HCT116 (cell line): Measurements from ENCODE around the gene CAPNS1. TPM values are rescaled to one million over a fixed set of nuclear protein-coding genes. Genes with fewer than 3 reads are reported as not detected.

ENCODE experiments used
- ATAC-seq: fragments of 200-7000 bp; cut with Tn5 transposase; 2 replicates; pipeline ENCODE4 v1.9.1; 2020; ENCODE audit warnings: mild to moderate bottlenecking, moderate library complexity
- BruUV-seq: library from RNA; stranded (reverse); fragments of 400-500 nt; replicated peaks from 2 replicates; lab custom pipeline; 2021; lab: Mats Ljungman, UMichigan
- CTCF ChIA-PET: fragments of 300-600 bp; sonication (Branson Sonifier 250); formaldehyde crosslinking; loops from one replicate; lab custom pipeline; 2021; ENCODE audit warnings: antibody characterized with exemption; lab: Charles Lee
- POLR2A ChIA-PET: fragments of 300-600, 350-600 bp; sonication (Branson Sonifier 250); formaldehyde crosslinking; loops from one replicate; lab custom pipeline; 2021; ENCODE audit warnings: antibody characterized with exemption; lab: Charles Lee
- RAD21 ChIA-PET, 2 experiments: fragments of 300-600 bp; sonication (Branson Sonifier 250); formaldehyde crosslinking; loops; one replicate each; lab custom pipeline; 2023; ENCODE audit warnings: low total read pairs in 2 of 2; ENCODE audit not compliant: uncharacterized antibody in 2 of 2, unreplicated experiment in 2 of 2, low non-redundant PET in 1 of 2; lab: Charles Lee
- DNase-seq: peaks from one replicate; pipeline ENCODE4 v3.0.0-alpha.2; 2010; ENCODE audit warnings: low read depth, low spot score
- H2AFZ ChIP-seq: fragments of 200-600 bp; shearing (Covaris generic), sonication (generic); 2 replicates; pipeline ENCODE4 v1.6.1; 2017; ENCODE audit warnings: low read depth, mixed run types, mixed read lengths, antibody characterized with exemption, low read length; ENCODE audit not compliant: poor library complexity, severe bottlenecking
- H3K27ac ChIP-seq: 2 replicates; pipeline ENCODE4 v1.5.1; 2012; ENCODE audit warnings: low read depth, low read length
- H3K27me3 ChIP-seq: fragments of 200-600 bp; sonication (generic); 2 replicates; pipeline ENCODE4 v1.6.1; 2016; ENCODE audit warnings: mixed run types, low read length, mixed read lengths; ENCODE audit not compliant: insufficient read depth
- H3K36me3 ChIP-seq, 2 experiments: fragments of 200-500 bp in 1 of 2; fragments of 200-600 bp in 1 of 2; sonication (Bioruptor generic) in 1 of 2; sonication (generic) in 1 of 2; 2 replicates each; pipeline versions ENCODE4 v1.5.1 to v1.6.1; 2014 to 2016; ENCODE audit warnings: low read length in 2 of 2, inconsistent platforms in 1 of 2, mixed read lengths in 1 of 2, mixed run types in 1 of 2; ENCODE audit not compliant: insufficient read depth in 2 of 2, control insufficient read depth in 1 of 2
- H3K4me1 ChIP-seq, 2 experiments: fragments of 200-600 bp in 1 of 2; sonication (generic) in 1 of 2; 2 replicates each; pipeline versions ENCODE4 v1.5.1 to v1.6.1; 2012 to 2017; ENCODE audit warnings: low read length in 2 of 2, inconsistent platforms in 1 of 2, mild to moderate bottlenecking in 1 of 2, mixed read lengths in 1 of 2, mixed run types in 1 of 2, moderate library complexity in 1 of 2; ENCODE audit not compliant: insufficient read depth in 2 of 2, control insufficient read depth in 1 of 2
- H3K4me2 ChIP-seq: fragments of 200-600 bp; sonication (generic); 2 replicates; pipeline ENCODE4 v1.6.1; 2017; ENCODE audit warnings: mixed run types, low read length, mixed read lengths
- H3K4me3 ChIP-seq, 2 experiments: fragments of 200-600 bp in 1 of 2; sonication (generic) in 1 of 2; replicated peaks in 1 of 2; 2 replicates each; pipeline ENCODE4 v1.5.1; 2011 to 2016; ENCODE audit warnings: low read length in 2 of 2, control low read depth in 1 of 2, low read depth in 1 of 2, mild to moderate bottlenecking in 1 of 2, mixed read lengths in 1 of 2, mixed run types in 1 of 2
- H3K79me2 ChIP-seq: fragments of 200-600 bp; sonication (generic); 2 replicates; pipeline ENCODE4 v1.6.1; 2017; ENCODE audit warnings: mild to moderate bottlenecking, mixed run types, low read length, moderate library complexity, mixed read lengths; ENCODE audit not compliant: insufficient read depth
- H3K9ac ChIP-seq: fragments of 200-600 bp; sonication (generic); 2 replicates; pipeline ENCODE4 v1.6.1; 2016; ENCODE audit warnings: low read length, mixed read lengths
- H3K9me2 ChIP-seq: fragments of 200-600 bp; sonication (generic), shearing (Covaris generic); 2 replicates; pipeline ENCODE4 v1.6.1; 2017; ENCODE audit warnings: mixed run types, mild to moderate bottlenecking, moderate library complexity; ENCODE audit not compliant: insufficient read depth
- H3K9me3 ChIP-seq, 2 experiments: fragments of 200-500 bp in 1 of 2; fragments of 200-600 bp in 1 of 2; sonication (Bioruptor generic) in 1 of 2; sonication (generic) in 1 of 2; 2 replicates each; pipeline ENCODE4 v1.6.1; 2014 to 2017; ENCODE audit warnings: low read length in 2 of 2, mixed read lengths in 2 of 2, inconsistent platforms in 1 of 2, low read depth in 1 of 2, mild to moderate bottlenecking in 1 of 2, mixed run types in 1 of 2, moderate library complexity in 1 of 2; ENCODE audit not compliant: control insufficient read depth in 1 of 2, insufficient read depth in 1 of 2
- H4K20me1 ChIP-seq: fragments of 200-600 bp; sonication (generic), shearing (Covaris generic); 2 replicates; pipeline ENCODE4 v1.6.1; 2017; ENCODE audit warnings: mixed run types, mild to moderate bottlenecking, moderate library complexity; ENCODE audit not compliant: insufficient read depth
- CTCF ChIP-seq, 3 experiments: fragments of 200-600 bp in 1 of 3; sonication (generic) in 1 of 3; IDR thresholded peaks in 2 of 3; conservative IDR thresholded peaks in 1 of 3; 2 replicates each; pipeline ENCODE4 v1.5.1; 2012 to 2017; ENCODE audit warnings: low read depth in 2 of 3, low read length in 2 of 3, antibody characterized with exemption in 1 of 3, borderline replicate concordance in 1 of 3, control low read depth in 1 of 3, mild to moderate bottlenecking in 1 of 3, mixed read lengths in 1 of 3, mixed run types in 1 of 3, moderate library complexity in 1 of 3; ENCODE audit not compliant: insufficient read depth in 1 of 3
- EGR1 ChIP-seq: IDR thresholded peaks from 2 replicates; pipeline ENCODE4 v1.6.1; 2012; ENCODE audit warnings: low read depth
- FOSL1 ChIP-seq: IDR thresholded peaks from 2 replicates; pipeline ENCODE4 v1.6.1; 2012; ENCODE audit warnings: low read depth
- POLR2AphosphoS5 ChIP-seq: IDR thresholded peaks from 2 replicates; pipeline ENCODE4 v1.6.1; 2011; ENCODE audit warnings: mild to moderate bottlenecking, low read depth, low read length, moderate library complexity
- REST ChIP-seq: IDR thresholded peaks from 2 replicates; pipeline ENCODE4 v1.6.1; 2012; ENCODE audit warnings: low read depth
- SIN3A ChIP-seq: IDR thresholded peaks from 2 replicates; pipeline ENCODE4 v1.6.1; 2012; ENCODE audit warnings: low read depth
- TCF7L2 ChIP-seq: IDR thresholded peaks from 2 replicates; pipeline ENCODE4 v1.7.0; 2011; ENCODE audit warnings: borderline replicate concordance, inconsistent platforms; ENCODE audit not compliant: insufficient read depth, insufficient read length; ENCODE audit errors: extremely low read depth
- YY1 ChIP-seq: IDR thresholded peaks from 2 replicates; pipeline ENCODE4 v1.6.1; 2011; ENCODE audit warnings: low read length, low read depth, moderate library complexity, mild to moderate bottlenecking; ENCODE audit not compliant: insufficient replicate concordance; ENCODE audit errors: extremely low read depth
- intact Hi-C: fragments of 100-400 bp; cut with micrococcal nuclease; formaldehyde crosslinking; loops from 2 replicates; pipeline ENCODE4 v1.10.0; 2022
- total RNA-seq: library from RNA; stranded (reverse); gene quantifications from one replicate; pipeline ENCODE4 v1.2.1, GENCODE V29; 2021; ENCODE audit not compliant: unreplicated experiment
- TF ChIP-seq, protein P1 (sequence below): IDR thresholded peaks from 2 replicates; pipeline ENCODE4 v1.6.1; 2011; ENCODE audit warnings: mild to moderate bottlenecking, low read length, moderate library complexity; ENCODE audit not compliant: insufficient replicate concordance; ENCODE audit errors: extremely low read depth
- TF ChIP-seq, protein P2 (sequence below): IDR thresholded peaks from 2 replicates; pipeline ENCODE4 v1.6.1; 2012

Gene CAPNS1
- total RNA-seq, 1 experiment from 2014 or later = 621 TPM

GRCh38 chr19:36090910-36091695, 48.8 kb upstream of the CAPNS1 start (continued):
- TF ChIP-seq, protein P1, sequence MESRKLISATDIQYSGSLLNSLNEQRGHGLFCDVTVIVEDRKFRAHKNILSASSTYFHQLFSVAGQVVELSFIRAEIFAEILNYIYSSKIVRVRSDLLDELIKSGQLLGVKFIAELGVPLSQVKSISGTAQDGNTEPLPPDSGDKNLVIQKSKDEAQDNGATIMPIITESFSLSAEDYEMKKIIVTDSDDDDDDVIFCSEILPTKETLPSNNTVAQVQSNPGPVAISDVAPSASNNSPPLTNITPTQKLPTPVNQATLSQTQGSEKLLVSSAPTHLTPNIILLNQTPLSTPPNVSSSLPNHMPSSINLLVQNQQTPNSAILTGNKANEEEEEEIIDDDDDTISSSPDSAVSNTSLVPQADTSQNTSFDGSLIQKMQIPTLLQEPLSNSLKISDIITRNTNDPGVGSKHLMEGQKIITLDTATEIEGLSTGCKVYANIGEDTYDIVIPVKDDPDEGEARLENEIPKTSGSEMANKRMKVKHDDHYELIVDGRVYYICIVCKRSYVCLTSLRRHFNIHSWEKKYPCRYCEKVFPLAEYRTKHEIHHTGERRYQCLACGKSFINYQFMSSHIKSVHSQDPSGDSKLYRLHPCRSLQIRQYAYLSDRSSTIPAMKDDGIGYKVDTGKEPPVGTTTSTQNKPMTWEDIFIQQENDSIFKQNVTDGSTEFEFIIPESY = no peak
- TF ChIP-seq CTCF (IDR thresholded peaks at IDR 0.05 in 2 of 3, conservative IDR thresholded peaks at IDR 0.05 in 1 of 3; ENCODE audit: borderline replicate concordance in 1 of 3, insufficient read depth in 1 of 3, low read depth in 2 of 3, low read length in 2 of 3) (no peak), YY1 (no peak), FOSL1 (no peak), TCF7L2 (no peak)

- no peaks in the 10 kb centered on the region for H3K9me2 ChIP-seq
- no TSS peak for BruUV-seq
- peaks cover 8 to 32% of the 10 kb centered on the region in 2 experiments for H3K36me3 ChIP-seq
- POLR2A ChIA-PET = no interaction called here
- TF ChIP-seq POLR2AphosphoS5 = no peak
- TF ChIP-seq, protein P2, sequence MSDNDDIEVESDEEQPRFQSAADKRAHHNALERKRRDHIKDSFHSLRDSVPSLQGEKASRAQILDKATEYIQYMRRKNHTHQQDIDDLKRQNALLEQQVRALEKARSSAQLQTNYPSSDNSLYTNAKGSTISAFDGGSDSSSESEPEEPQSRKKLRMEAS = no peak
- TF ChIP-seq SIN3A = no peak
- TF ChIP-seq EGR1 = no peak
- no peak for TF ChIP-seq TCF7L2
- no peak for TF ChIP-seq FOSL1
- TF ChIP-seq REST = no peak
- RAD21 ChIA-PET = no interaction called here
- H3K9ac ChIP-seq = no peak overlapping the region
- no peak overlapping the region for H3K4me3 ChIP-seq
- no peaks in the 10 kb centered on the region for H3K4me1 ChIP-seq
- ATAC-seq (no peak), DNase-seq (no peak)
- no peak overlapping the region for H2AFZ ChIP-seq
- H3K27me3 ChIP-seq = no peaks in the 10 kb centered on the region
- no peaks in the 10 kb centered on the region for H3K9me3 ChIP-seq
- no peak overlapping the region for H3K27ac ChIP-seq
- no peaks in the 10 kb centered on the region for H3K79me2 ChIP-seq
- H4K20me1 ChIP-seq = no peaks in the 10 kb centered on the region
- CTCF ChIA-PET = no interaction called here
- H3K4me2 ChIP-seq = no peak overlapping the region
- intact Hi-C loops = no loop called here
Measured at GRCh38 chr19:36092566-36092965, 47.3 kb upstream of the CAPNS1 start.
